Ovary (tissue), 9 donors: ENCODE measurements around the gene GTF3C2. TPM values are rescaled to one million over a fixed set of nuclear protein-coding genes. Genes with fewer than 3 reads are reported as not detected.

Experiments
- DNase-seq, 5 donors: peaks; one replicate each; pipeline ENCODE4 v3.0.0-alpha.2; 2019 to 2020
- H3K27ac ChIP-seq, 2 donors: fragments of 200-600 bp; one replicate each; pipeline versions ENCODE4 v1.5.1 to v1.8.0; 2019 to 2022
- H3K27me3 ChIP-seq: fragments of 200-600 bp; one replicate; pipeline ENCODE4 v1.8.0; 2022
- H3K36me3 ChIP-seq: fragments of 200-600 bp; sonication (generic); one replicate; pipeline ENCODE4 v1.5.1; 2019
- H3K4me1 ChIP-seq: one replicate; pipeline ENCODE4 v1.8.1; 2013; ENCODE audit warnings: mild to moderate bottlenecking, moderate library complexity; ENCODE audit not compliant: insufficient read depth
- H3K4me3 ChIP-seq: fragments of 200-600 bp; sonication (generic); one replicate; pipeline ENCODE4 v1.5.1; 2017
- H3K9me3 ChIP-seq, 2 donors: fragments of 200-600 bp in 1 of 2; sonication (generic) in 1 of 2; one replicate each; pipeline versions ENCODE4 v1.5.1 to v1.8.1; 2013 to 2019; ENCODE audit warnings: mild to moderate bottlenecking in 1 of 2, moderate library complexity in 1 of 2
- CTCF ChIP-seq, 3 donors: fragments of 450-650 bp in 2 of 3; fragments of 200-600 bp in 1 of 3; IDR thresholded peaks; one replicate each; pipeline versions ENCODE4 v1.5.1 to v1.8.0; 2016 to 2022; ENCODE audit warnings: antibody characterized with exemption in 3 of 3, mild to moderate bottlenecking in 1 of 3
- EP300 ChIP-seq: sonication (generic); formaldehyde crosslinking; IDR thresholded peaks from one replicate; pipeline ENCODE4 v1.6.1; 2017; ENCODE audit warnings: antibody characterized with exemption
- POLR2A ChIP-seq: fragments of 450-650 bp; IDR thresholded peaks from one replicate; pipeline ENCODE4 v1.6.1; 2017; ENCODE audit warnings: antibody characterized with exemption, mild to moderate bottlenecking, moderate library complexity
- WGBS, 3 donors: extraction: QIAGEN DNeasy Blood & Tissue Kit in 1 of 3; methylation state at CpG; one replicate each; pipeline versions ENCODE4 v1.1.5 to v1.1.7; 2013 to 2017; 5-methylcytosine and 5-hydroxymethylcytosine counted together
- intact Hi-C, 4 donors: fragments of 100-400 bp; cut with DNase I; formaldehyde crosslinking; loops; one replicate each; pipeline versions ENCODE4 v1.11.0 to v1.15.1; 2022 to 2023
- polyA plus RNA-seq, 2 donors: library from polyadenylated mRNA; stranded (reverse); fragments of 200-250 nt in 1 of 2; fragments of 350-450 nt in 1 of 2; fragmentation: Illumina TruSeq in 1 of 2; extraction: RNeasy Lipid Tissue Mini Kit (QIAGEN cat#74804) in 1 of 2; gene quantifications; one replicate each; pipeline ENCODE4 v1.2.3, GENCODE V29; 2013 to 2014
- total RNA-seq, 7 donors: library from RNA; depleted of rRNA in 2 of 7; stranded (reverse); fragments of >200 nt in 2 of 7; fragmentation: NEBNext Ultra II Directional in 3 of 7; extraction: Animal tissue kit (Norgen Biotek cat#: 25700) in 3 of 7; gene quantifications; one replicate each; pipeline versions ENCODE4 v1.1.0 to v1.2.4, GENCODE V29; 2016 to 2023
- donor health status: DM: no; HTN: no; CAD: no; lungs with moderate emphysema.
- donor health status: DM: no; HTN: no; CAD: no.
- donor health status: Bipolar disorder and iron deficiency.
- donor health status: DM: yes; HTN: yes; CAD: no.
- donor health status: DM: no; HTN: no; CAD: no.
- donor health status: DM: yes; HTN: yes; CAD: no.

GTF3C2 gene
- total and polyA plus RNA-seq, 9 donors: 26.8 to 57.7 (median 45.8) TPM

- TF ChIP-seq EP300: no peak
- TF ChIP-seq CTCF (IDR thresholded peaks at IDR 0.05): no peak
- no peak for TF ChIP-seq POLR2A
- no peak for DNase-seq
- 47 to 51% (median 51%) methylated on average over 5 of the region's 5 CpGs for WGBS, 3 donors
- no peak within 1 kb of the TSS for H3K4me3 ChIP-seq
- no peak within 1 kb of the TSS for H3K27ac ChIP-seq
- H3K4me1 ChIP-seq: no peaks in the 10 kb centered on the region
- no peaks in the 10 kb centered on the region for H3K27me3 ChIP-seq
- no peaks in the 10 kb centered on the region for H3K36me3 ChIP-seq
- intact Hi-C loops: loop anchor here in 3 of 4 donors (5.0 to 10.0 kb wide), 4 partner anchors 185 to 437 kb away; partner anchors contain the start of gene DPYSL5 (in 2 of the 3)
- H3K9me3 ChIP-seq: no peaks in the 10 kb centered on the region
These were observed 74.6 kb downstream of the GTF3C2 start, which contains the start of gene TRIM54 for GRCh38 chr2:27281855-27282559. Gene TRIM54, plus strand, starts transcription at chr2:27282429. Its CDS starts 303 bp downstream, at chr2:27282732.

GRCh38 chr2:27281442-27281841, 75.1 kb downstream of the GTF3C2 start:
- no peak overlapping the region for H3K27ac ChIP-seq
- no peak for DNase-seq
- TF ChIP-seq EP300: no peak
- TF ChIP-seq POLR2A: no peak
- TF ChIP-seq CTCF (IDR thresholded peaks at IDR 0.05): no peak
- no peaks in the 10 kb centered on the region for H3K36me3 ChIP-seq
- H3K27me3 ChIP-seq: no peaks in the 10 kb centered on the region
- WGBS, 3 donors: 55 to 73% (median 61%) methylated on average over 3 of the region's 3 CpGs
- H3K4me3 ChIP-seq: no peak overlapping the region
- H3K9me3 ChIP-seq: no peaks in the 10 kb centered on the region
- H3K4me1 ChIP-seq: no peaks in the 10 kb centered on the region
- intact Hi-C loops: loop anchor here in 3 of 4 donors (5.0 to 10.0 kb wide), 4 partner anchors 184 to 437 kb away; partner anchors contain the start of gene DPYSL5 (in 2 of the 3)

GRCh38 chr2:27280826-27281225, 75.7 kb downstream of the GTF3C2 start:
- intact Hi-C loops: loop anchor here in 3 of 4 donors (5.0 to 10.0 kb wide), 4 partner anchors 184 to 436 kb away; partner anchors contain the start of gene DPYSL5 (in 2 of the 3)
- Histone ChIP-seq H3K36me3 (no peaks in the 10 kb centered on the region), H3K27me3 (no peaks in the 10 kb centered on the region), H3K27ac (no peak overlapping the region), H3K9me3 (no peaks in the 10 kb centered on the region), H3K4me1 (no peaks in the 10 kb centered on the region), H3K4me3 (no peak overlapping the region)
- TF ChIP-seq CTCF (IDR thresholded peaks at IDR 0.05): no peak
- no peak for TF ChIP-seq POLR2A
- no peak for TF ChIP-seq EP300
- WGBS, 3 donors: 75 to 76% (median 75%) methylated on average over 3 of the region's 3 CpGs
- DNase-seq: no peak

- Histone ChIP-seq H3K9me3 (no peaks in the 10 kb centered on the region), H3K27ac (no peak overlapping the region), H3K36me3 (no peaks in the 10 kb centered on the region), H3K27me3 (no peaks in the 10 kb centered on the region), H3K4me3 (no peak overlapping the region), H3K4me1 (no peaks in the 10 kb centered on the region)
- no peak for DNase-seq
- 71 to 85% (median 77%) methylated on average over 1 of the region's 1 CpG for WGBS, 3 donors
- no peak for TF ChIP-seq POLR2A
- TF ChIP-seq EP300: no peak
- no peak for TF ChIP-seq CTCF (IDR thresholded peaks at IDR 0.05)
- intact Hi-C loops: loop anchor here (5.0 to 10.0 kb wide), 3 partner anchors 181 to 313 kb away; no protein-coding TSS in a partner anchor
These were observed 78.6 kb downstream of the GTF3C2 start for GRCh38 chr2:27278010-27278409.

Other genes starting within 250 kb of the GTF3C2 start
- 10 to 100 TPM in 5 of 7 donors, 1 to 10 TPM in 2; 7.9 to 23.9 (median 17.6) TPM for gene CGREF1, start 237.6 kb downstream of the GTF3C2 start, total RNA-seq
- 1 to 10 TPM; 7.9 to 9.5 TPM for gene CGREF1, start 237.6 kb downstream of the GTF3C2 start, polyA plus RNA-seq
- 1 to 10 TPM in 5 of 7 donors, not detected in 2; 1.1 to 2.4 (median 1.5) TPM for gene ABHD1, start 232.9 kb downstream of the GTF3C2 start, total RNA-seq
- gene ABHD1, start 232.9 kb downstream of the GTF3C2 start, polyA plus RNA-seq: 1 to 10 TPM in 1 of 2 donors, under 1 TPM in 1; 0.86 to 1.6 TPM
- gene PREB, start 222.1 kb downstream of the GTF3C2 start, total RNA-seq: 100 to 1,000 TPM in 1 of 7 donors, 10 to 100 TPM in 6; 42.7 to 113 (median 70.8) TPM
- 10 to 100 TPM; 43.5 to 62.3 TPM for gene PREB, start 222.1 kb downstream of the GTF3C2 start, polyA plus RNA-seq
- not detected for gene PRR30, start 217.4 kb downstream of the GTF3C2 start, total RNA-seq
- not detected for gene PRR30, start 217.4 kb downstream of the GTF3C2 start, polyA plus RNA-seq
- gene TCF23, start 207.8 kb downstream of the GTF3C2 start, total RNA-seq: 10 to 100 TPM in 5 of 7 donors, 1 to 10 TPM in 2; 8.4 to 72.2 (median 41.7) TPM
- 10 to 100 TPM; 31.7 to 56.1 TPM for gene TCF23, start 207.8 kb downstream of the GTF3C2 start, polyA plus RNA-seq
- gene ATRAID, start 144.7 kb downstream of the GTF3C2 start, total RNA-seq: 100 to 1,000 TPM; 123 to 198 (median 135) TPM
- 100 to 1,000 TPM; 199 to 318 TPM for gene ATRAID, start 144.7 kb downstream of the GTF3C2 start, polyA plus RNA-seq
- gene SLC5A6, start 144.5 kb downstream of the GTF3C2 start, total RNA-seq: 10 to 100 TPM; 14.2 to 37.9 (median 21.4) TPM
- gene SLC5A6, start 144.5 kb downstream of the GTF3C2 start, polyA plus RNA-seq: 10 to 100 TPM; 11.2 to 13.9 TPM
- 10 to 100 TPM; 15.3 to 53.9 (median 36.3) TPM for gene CAD, start 139.4 kb downstream of the GTF3C2 start, total RNA-seq
- 10 to 100 TPM; 11.9 to 16.2 TPM for gene CAD, start 139.4 kb downstream of the GTF3C2 start, polyA plus RNA-seq
- 1 to 10 TPM in 1 of 7 donors, under 1 TPM in 3, not detected in 3; 0.23 to 1.1 (median 0.45) TPM for gene SLC30A3, start 93.7 kb downstream of the GTF3C2 start, total RNA-seq
- under 1 TPM; 0.27 to 0.38 TPM for gene SLC30A3, start 93.7 kb downstream of the GTF3C2 start, polyA plus RNA-seq
- gene DNAJC5G, start 81.3 kb downstream of the GTF3C2 start, total RNA-seq: under 1 TPM in 1 of 7 donors, not detected in 6; 0.56 TPM
- under 1 TPM; 0.16 to 0.83 TPM for gene DNAJC5G, start 81.3 kb downstream of the GTF3C2 start, polyA plus RNA-seq
- under 1 TPM in 4 of 7 donors, not detected in 3; 0.12 to 0.72 (median 0.49) TPM for gene TRIM54, start 74.3 kb downstream of the GTF3C2 start, total RNA-seq
- gene TRIM54, start 74.3 kb downstream of the GTF3C2 start, polyA plus RNA-seq: under 1 TPM; 0.20 to 0.21 TPM
- 1 to 10 TPM; 1.4 to 5.6 (median 1.6) TPM for gene UCN, start 48.3 kb downstream of the GTF3C2 start, total RNA-seq
- gene UCN, start 48.3 kb downstream of the GTF3C2 start, polyA plus RNA-seq: 1 to 10 TPM in 1 of 2 donors, not detected in 1; 1.5 TPM
- gene MPV17, start 33.7 kb downstream of the GTF3C2 start, total RNA-seq: 10 to 100 TPM; 47.0 to 64.3 (median 59.9) TPM
- gene MPV17, start 33.7 kb downstream of the GTF3C2 start, polyA plus RNA-seq: 100 to 1,000 TPM in 1 of 2 donors, 10 to 100 TPM in 1; 61.8 to 169 TPM
- 10 to 100 TPM; 28.0 to 46.8 (median 39.0) TPM for gene EIF2B4, start 13.6 kb upstream of the GTF3C2 start, total RNA-seq
- gene EIF2B4, start 13.6 kb upstream of the GTF3C2 start, polyA plus RNA-seq: 10 to 100 TPM; 37.0 to 39.9 TPM
- 100 to 1,000 TPM in 4 of 7 donors, 10 to 100 TPM in 3; 72.3 to 111 (median 100) TPM for gene SNX17, start 13.9 kb upstream of the GTF3C2 start, total RNA-seq
- 10 to 100 TPM; 82.5 to 94.3 TPM for gene SNX17, start 13.9 kb upstream of the GTF3C2 start, polyA plus RNA-seq
- 10 to 100 TPM in 6 of 7 donors, 1 to 10 TPM in 1; 4.8 to 24.1 (median 13.6) TPM for gene ZNF513, start 24.0 kb upstream of the GTF3C2 start, total RNA-seq
- 10 to 100 TPM in 1 of 2 donors, 1 to 10 TPM in 1; 3.4 to 11.0 TPM for gene ZNF513, start 24.0 kb upstream of the GTF3C2 start, polyA plus RNA-seq
- 10 to 100 TPM; 27.2 to 57.4 (median 48.0) TPM for gene PPM1G, start 52.8 kb upstream of the GTF3C2 start, total RNA-seq
- gene PPM1G, start 52.8 kb upstream of the GTF3C2 start, polyA plus RNA-seq: 10 to 100 TPM; 41.0 to 89.4 TPM
- 100 to 1,000 TPM in 1 of 7 donors, 10 to 100 TPM in 6; 50.8 to 108 (median 90.0) TPM for gene NRBP1, start 71.9 kb upstream of the GTF3C2 start, total RNA-seq
- 100 to 1,000 TPM in 1 of 2 donors, 10 to 100 TPM in 1; 79.0 to 169 TPM for gene NRBP1, start 71.9 kb upstream of the GTF3C2 start, polyA plus RNA-seq
- gene KRTCAP3, start 85.6 kb upstream of the GTF3C2 start, total RNA-seq: 10 to 100 TPM in 1 of 7 donors, 1 to 10 TPM in 6; 2.0 to 34.5 (median 4.4) TPM
- gene KRTCAP3, start 85.6 kb upstream of the GTF3C2 start, polyA plus RNA-seq: 1 to 10 TPM in 1 of 2 donors, under 1 TPM in 1; 0.82 to 2.8 TPM
- 10 to 100 TPM; 37.0 to 52.1 (median 43.9) TPM for gene IFT172, start 133.0 kb upstream of the GTF3C2 start, total RNA-seq
- 10 to 100 TPM; 23.9 to 28.9 TPM for gene IFT172, start 133.0 kb upstream of the GTF3C2 start, polyA plus RNA-seq
- 100 to 1,000 TPM in 1 of 7 donors, 10 to 100 TPM in 6; 27.3 to 117 (median 53.1) TPM for gene FNDC4, start 138.4 kb upstream of the GTF3C2 start, total RNA-seq
- 10 to 100 TPM; 40.2 to 62.3 TPM for gene FNDC4, start 138.4 kb upstream of the GTF3C2 start, polyA plus RNA-seq
- gene GCKR, start 140.1 kb upstream of the GTF3C2 start, total RNA-seq: 10 to 100 TPM in 3 of 7 donors, 1 to 10 TPM in 4; 1.3 to 14.5 (median 5.4) TPM
- 1 to 10 TPM; 4.6 to 4.7 TPM for gene GCKR, start 140.1 kb upstream of the GTF3C2 start, polyA plus RNA-seq
- 10 to 100 TPM; 40.2 to 69.3 (median 53.4) TPM for gene ZNF512, start 226.3 kb upstream of the GTF3C2 start, total RNA-seq
- 10 to 100 TPM; 28.8 to 79.7 TPM for gene ZNF512, start 226.3 kb upstream of the GTF3C2 start, polyA plus RNA-seq